Left lobe of liver (tissue), 2 donors: Measurements from ENCODE around the gene FBL. TPM values are rescaled to one million over a fixed set of nuclear protein-coding genes. Genes with fewer than 3 reads are reported as not detected.
"Not testable (repeated sequence)": the region's sequence is repeated elsewhere in the genome, so short reads cannot be mapped to it uniquely, and the experiment has no call there.

Experiments
- ATAC-seq: fragments of 200-7000 bp; cut with Tn5 transposase; one replicate; pipeline ENCODE4 v1.9.1; 2020; ENCODE audit warnings: mild to moderate bottlenecking, moderate library complexity
- DNase-seq: peaks from one replicate; pipeline ENCODE4 v3.0.0-alpha.2; 2020; ENCODE audit warnings: low spot score
- total RNA-seq: library from RNA; stranded (reverse); gene quantifications from one replicate; pipeline ENCODE4 v1.2.1, GENCODE V29; 2021
- donor health status: DM: no; HTN: no; CAD: no; lungs with moderate emphysema.
- donor health status: DM: no; HTN: yes; CAD: no.

FBL gene
- total RNA-seq, 1 donor from 2014 or later, result 43.0 TPM

DNA sequence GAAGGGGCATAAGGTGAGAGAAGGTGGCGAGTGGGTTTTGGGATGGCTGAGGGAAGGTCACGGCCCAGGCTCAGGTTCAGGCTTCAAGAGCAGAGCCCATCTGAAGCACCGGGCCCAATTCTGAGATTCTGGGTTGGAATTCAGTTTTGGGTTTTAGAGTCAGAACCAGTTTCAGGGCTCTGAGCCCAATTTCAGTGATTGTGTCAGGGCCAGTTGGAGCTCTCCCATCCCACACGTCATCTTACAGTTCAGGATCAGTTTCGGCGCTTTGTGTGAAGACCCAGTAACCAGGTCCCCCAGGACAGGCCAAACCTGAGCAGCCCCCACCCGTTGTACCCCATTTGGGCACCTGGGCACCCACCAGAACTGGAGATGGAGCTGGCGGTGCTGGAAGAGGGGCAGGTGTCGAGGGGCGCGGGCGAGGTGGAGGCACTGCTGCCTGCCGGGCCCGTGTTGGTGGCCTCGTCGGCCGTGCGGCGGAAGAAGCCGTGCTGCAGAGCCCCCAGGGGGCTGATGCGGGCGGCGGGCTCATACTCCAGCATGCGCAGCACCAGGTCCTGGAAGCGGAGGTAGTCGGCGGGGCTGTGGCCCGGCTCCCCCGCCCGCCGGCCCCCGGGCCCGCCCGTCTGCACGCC lies 19.8 kb downstream of the FBL start:
- DNase-seq (no peak), ATAC-seq (no peak)

GRCh38 chr19:39825531-39826076 lies 20.6 kb downstream of the FBL start:
- DNase-seq (no peak), ATAC-seq (no peak)

- DNase-seq (no peak), ATAC-seq (no peak)
Measured at GRCh38 chr19:39825093-39825463, 21.1 kb downstream of the FBL start.

DNA sequence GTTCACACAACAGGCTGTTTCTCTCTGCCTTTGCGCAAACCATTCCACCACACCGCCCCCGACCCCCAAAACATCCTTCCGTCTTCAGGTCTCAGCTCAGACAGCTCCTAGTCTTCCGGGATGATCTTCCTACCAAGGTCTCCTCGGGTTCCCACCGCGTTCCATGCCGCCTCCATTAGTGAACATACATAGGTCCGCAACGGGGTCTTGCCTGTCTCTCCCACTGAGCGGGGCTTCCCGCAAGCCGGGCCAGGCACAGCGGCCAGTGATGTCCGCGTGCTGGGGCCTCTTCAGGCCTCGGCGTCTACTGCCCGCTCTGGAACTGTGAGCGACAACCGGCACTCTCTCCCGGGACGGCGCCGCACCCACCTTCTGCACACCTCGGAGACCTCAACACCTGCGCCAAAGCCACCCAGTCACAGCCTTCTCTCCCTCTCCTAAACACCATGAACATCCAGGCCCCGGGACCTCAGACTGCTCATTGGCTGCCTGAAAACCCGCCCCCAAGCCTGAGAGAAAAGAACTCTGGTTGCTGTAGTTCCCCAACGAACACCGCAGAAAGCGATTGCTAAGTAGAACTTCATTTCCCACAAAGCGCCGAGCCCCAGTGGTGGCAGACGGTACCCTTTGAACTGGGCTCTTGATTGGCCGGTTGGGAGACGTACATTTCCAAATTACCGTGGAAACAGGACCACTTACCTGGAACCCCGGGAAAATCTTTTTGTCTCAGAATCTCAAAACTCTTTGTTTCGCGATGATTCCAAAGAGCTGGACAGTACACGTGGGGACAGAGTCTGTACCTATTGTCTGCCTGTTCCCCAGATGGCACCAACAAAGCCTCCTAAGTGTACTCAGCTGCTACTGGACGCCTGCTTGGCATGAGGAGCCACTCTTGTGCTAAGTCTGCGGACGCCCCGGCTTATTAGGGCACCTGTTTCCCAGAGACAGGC lies 21.8 kb downstream of the FBL start:
- DNase-seq (peak; percentile 90), ATAC-seq (peak; percentile 97)

GRCh38 chr19:39823686-39824085 lies 22.5 kb downstream of the FBL start:
- ATAC-seq, result no peak
- DNase-seq, result no peak

DNA sequence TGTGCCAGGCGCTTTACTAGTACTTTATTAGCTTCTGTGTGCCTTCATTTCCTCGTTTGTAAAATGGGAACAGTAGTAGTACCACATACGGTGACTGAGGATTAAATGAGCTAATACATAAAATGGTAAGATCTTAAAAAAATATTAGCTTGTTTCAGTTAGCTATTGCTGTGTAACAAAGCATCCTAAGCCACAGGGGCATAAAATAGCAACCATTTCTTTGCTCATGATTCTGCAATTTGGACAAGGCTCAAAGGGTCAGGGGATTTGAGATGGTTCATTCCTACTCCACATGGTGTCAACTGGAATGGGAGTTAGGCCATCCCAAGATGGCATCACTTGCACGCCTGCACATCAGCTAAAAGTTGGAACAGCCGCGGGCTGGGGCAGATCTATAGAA lies 25.5 kb downstream of the FBL start:
- ATAC-seq (no peak), DNase-seq (no peak)

DNA sequence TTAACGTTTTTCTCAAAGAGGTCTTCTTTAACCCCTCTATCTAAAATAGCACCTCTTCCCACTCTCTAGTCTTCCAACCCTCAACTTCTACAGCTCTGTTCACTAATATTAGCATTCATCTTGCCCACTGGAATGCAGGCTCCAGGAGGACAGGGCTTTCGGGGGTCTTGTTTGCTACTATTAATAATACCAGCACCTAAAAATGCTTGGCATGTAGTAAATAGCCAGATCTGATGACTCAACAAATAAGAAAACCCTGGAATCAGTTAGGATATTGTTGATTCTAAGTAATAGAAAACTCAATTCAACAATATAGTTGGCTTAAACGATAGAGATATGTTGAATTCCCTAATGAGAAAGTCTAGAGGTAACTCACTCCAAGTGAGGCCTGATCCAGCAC lies 26.4 kb downstream of the FBL start:
- ATAC-seq (no peak), DNase-seq (no peak)

- ATAC-seq (no peak), DNase-seq (no peak)
Measured at GRCh38 chr19:39818626-39819097, 27.5 kb downstream of the FBL start.

DNA sequence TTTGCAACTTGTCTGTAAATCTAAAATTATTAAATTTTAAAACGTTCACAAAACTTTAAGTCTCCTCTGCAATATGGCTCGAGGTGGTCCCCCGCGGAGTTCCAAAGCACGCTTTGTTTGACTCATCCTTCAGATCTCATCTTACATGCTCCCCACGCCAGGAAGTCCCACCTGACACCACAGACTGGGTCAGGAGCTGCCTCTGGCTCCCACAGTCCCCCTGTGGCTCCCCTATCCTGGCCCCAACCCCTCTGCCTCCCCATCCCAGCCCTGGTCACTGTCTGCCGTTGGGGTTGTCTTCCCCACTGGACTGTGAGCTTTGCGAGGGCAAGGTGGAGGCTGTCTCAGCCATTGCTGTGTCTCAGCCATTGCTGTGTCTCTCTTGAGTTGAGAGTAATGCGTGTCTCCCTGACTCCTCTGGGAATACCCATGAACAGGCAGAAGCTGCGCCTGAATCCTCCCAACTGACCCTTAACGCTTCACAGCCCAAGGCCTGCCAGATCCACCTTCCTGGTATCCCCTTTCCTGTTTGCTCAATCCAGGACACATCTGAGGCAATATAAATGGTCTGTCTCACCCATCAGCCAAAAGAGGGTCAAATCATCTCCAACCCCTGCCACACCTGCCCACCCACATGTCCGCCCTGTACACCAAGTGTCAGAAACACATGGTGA lies 28.2 kb downstream of the FBL start:
- ATAC-seq (no peak), DNase-seq (no peak)

DNA sequence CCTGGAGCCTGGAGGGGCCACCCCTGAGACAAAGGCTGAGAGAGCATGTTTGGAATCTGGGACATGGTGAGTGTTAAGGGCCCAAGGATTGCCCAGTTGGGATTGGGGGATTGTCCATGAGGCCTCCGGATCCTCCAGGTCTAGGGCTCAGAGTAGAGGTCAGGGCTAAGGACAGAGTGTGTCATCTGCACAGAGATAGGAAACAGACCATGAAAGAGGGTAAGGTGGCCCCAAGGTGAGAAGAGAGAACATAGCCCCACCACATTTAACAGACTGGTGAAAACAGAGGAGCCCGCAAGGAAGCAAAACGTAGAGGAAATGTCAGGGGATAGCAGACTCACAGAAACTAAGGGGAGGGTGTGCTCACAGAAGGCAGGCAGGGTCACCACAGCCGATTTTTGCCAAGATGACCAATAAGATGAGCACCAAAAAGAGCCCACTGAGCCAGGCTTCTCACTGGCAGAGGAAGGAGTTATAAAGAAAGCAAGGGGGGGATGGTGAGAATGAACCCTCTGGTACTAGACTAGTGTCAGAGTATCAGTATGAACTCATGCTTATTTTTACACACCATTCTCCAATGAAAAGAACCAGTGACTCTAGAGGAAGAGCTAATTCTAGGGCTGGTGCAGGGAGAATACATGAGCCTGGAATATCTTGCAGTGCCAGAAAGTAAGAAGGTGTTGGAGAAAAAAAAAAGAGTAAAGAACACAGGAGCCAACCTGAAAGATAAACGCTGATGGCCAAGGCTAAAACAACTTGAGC lies 29.7 kb downstream of the FBL start:
- no peak for ATAC-seq
- no peak for DNase-seq

- ATAC-seq (no peak), DNase-seq (no peak)
Measured at GRCh38 chr19:39814595-39814994, 31.6 kb downstream of the FBL start.

DNA sequence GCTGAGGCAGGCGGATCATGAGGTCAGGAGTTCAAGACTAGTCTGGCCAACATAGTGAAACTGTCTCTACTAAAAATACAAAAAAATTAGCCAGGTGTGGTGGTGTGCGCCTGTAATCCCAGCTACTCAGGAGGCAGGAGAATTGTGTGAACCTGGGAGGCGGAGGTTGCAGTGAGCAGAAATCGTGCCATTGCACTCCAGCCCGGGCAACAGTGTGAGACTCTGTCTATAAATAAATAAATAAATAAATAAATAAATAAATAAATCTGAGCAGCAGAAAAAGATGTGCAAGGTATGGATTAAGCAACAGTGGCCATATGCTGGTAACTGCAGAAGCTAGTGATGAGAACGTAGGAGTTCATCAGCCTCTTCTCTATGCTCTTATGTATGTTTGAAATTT lies 32.1 kb downstream of the FBL start:
- not testable (repeated sequence) for DNase-seq, ATAC-seq

- DNase-seq (no peak), ATAC-seq (no peak)
Measured at GRCh38 chr19:39813264-39813993, 32.8 kb downstream of the FBL start.

GRCh38 chr19:39811064-39811463 lies 35.1 kb downstream of the FBL start:
- no peak for DNase-seq
- no peak for ATAC-seq

- ATAC-seq (no peak), DNase-seq (no peak)
Measured at GRCh38 chr19:39810424-39810823, 35.8 kb downstream of the FBL start.

DNA sequence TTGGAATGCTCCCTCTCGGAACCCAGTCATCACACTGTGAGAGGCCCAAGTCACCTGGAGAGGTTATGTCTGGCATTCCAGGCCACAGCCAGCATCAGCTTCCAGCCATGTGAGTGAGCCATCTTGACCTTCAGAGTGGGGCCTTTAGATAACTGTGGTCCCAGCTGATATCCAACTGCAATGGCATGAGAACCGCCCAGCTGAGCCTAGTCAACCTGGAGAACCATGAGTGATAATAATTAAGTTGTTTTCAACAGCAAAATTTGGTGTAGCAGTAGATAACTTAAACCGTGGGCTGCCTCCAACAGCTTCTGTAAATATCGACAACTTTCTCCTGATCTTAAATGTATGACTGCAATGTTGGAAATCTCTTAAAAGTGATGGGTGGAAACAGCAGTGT lies 36.8 kb downstream of the FBL start:
- no peak for ATAC-seq
- no peak for DNase-seq

GRCh38 chr19:39808688-39809087 lies 37.5 kb downstream of the FBL start:
- not testable (repeated sequence) for ATAC-seq, DNase-seq

DNA sequence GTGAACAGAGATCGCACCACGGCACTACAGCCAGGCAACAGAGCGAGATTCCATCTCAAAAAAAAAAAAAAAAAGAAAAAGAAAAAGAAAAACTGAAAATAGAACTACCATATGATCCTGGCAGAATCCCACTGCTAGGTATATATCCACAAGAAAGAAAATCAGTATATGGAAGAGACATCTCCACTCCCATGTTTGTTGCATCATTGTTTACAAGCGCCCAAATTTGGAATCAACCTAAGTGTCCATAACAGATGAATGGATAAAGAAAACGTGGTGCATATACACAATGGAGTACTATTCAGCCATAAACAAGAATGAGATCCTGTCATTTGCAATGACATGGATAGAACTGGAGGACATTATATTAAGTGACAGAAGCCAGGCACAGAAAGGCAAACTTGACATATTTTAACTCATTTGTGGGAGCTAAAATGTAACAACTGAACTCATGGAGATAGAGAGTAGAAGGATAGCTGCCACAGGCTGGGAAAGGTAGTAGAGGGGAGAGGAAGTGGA lies 38.3 kb downstream of the FBL start:
- no peak for ATAC-seq
- DNase-seq, result no peak

DNA sequence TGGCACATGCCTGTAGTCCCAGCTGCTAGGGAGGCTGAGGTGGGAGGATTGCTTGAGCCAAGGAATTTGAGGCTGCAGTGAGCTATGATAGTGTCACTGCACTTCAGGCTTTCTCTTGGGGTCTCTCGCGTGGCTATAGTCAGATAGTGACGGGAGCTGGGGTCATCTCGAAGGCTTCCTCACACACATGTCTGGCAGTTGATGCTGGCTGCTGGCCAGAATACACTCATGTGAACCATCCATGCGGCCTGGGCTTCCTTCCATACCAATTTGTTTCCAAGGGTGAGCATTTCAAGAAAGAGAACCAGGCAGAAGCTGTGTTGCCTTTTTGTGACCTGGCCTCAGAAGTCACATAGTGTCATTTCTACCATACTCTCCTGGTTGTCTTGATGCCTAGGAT lies 41.1 kb downstream of the FBL start:
- DNase-seq (no peak), ATAC-seq (no peak)

DNA sequence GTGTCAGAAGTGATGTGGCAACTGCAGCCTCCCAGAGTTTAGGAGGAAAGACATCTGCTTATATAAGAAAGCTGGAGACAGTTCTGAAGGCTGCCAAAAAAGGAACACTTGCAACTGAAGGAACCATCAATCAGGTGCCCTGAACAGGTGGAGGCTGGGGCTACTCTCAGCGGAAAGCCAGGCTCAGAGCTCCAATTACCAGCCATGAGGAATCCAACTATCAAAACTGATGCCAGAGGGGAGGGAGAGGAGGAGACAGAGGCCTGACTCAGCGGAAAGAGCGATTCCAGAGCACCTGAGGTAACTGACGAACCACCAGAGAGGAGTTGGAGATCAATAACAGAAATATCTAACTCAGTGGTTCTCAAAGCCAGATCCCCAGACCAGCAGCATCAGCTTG lies 43.2 kb downstream of the FBL start:
- DNase-seq (no peak), ATAC-seq (no peak)
